HG03064 (cell line): ENCODE results near the gene DVL1.

Source experiments
- ATAC-seq: cut with Tn5 transposase; IDR thresholded peaks from one replicate; pipeline ENCODE4 v1.9.1; 2021; ENCODE audit warnings: low read depth; ENCODE audit not compliant: unreplicated experiment

Gene DVL1

DNA sequence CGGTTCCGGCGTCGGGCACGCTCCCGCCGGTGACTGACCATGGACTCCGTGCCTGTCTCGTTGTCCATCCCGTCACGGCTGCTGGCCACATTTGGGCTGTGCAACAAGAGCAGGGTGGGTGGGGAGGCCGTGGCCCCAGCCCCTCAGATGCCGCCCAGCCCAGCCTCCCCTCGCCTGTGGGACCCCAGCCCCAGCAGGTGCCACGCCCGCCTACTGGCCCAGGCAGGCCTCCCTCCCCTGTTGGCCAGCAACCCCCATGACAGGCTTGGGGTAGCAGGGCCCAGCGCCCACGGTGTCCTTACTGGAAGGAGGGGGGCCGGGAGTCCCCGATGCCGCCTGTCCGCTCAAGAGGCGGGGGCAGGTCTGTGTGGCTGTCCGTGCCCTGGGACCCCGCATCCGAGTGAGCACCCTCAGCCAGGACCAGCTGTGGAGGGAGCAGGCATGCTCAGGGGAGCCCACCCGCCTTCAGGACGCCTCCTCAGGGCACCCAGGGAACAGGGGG is 7.1 kb downstream of the DVL1 start:
- no peak for ATAC-seq

DNA sequence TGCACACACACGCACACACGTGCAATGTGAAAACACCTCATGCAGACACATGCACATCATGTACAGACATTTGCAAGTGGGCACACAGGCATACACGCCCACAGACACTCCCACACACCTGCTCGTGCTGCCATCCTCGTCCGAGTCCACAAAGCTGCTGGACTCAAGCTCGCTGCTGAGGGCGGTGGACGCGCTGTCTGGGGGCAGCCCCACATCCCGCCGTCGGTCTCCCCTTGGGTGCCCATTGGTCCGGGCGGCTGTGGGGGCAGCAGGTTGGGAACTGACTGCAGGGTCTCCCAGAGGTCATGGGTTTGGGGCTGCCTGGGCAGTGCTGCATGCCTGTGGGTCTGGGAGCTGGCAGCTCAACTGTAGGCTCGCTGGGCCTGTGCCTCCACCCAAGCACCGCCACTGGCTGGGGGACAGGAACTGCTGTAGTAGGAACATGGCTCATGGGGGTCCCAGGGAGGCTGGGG is 7.6 kb downstream of the DVL1 start:
- no peak for ATAC-seq

GRCh38 chr1:1340791-1341548 is 8.2 kb downstream of the DVL1 start:
- no peak for ATAC-seq

GRCh38 chr1:1340185-1340584 is 9.0 kb downstream of the DVL1 start:
- no peak for ATAC-seq

- no peak for ATAC-seq
Observed at GRCh38 chr1:1338278-1338677, 10.9 kb downstream of the DVL1 start.

GRCh38 chr1:1337793-1338147 is 11.4 kb downstream of the DVL1 start:
- ATAC-seq, result no peak

DNA sequence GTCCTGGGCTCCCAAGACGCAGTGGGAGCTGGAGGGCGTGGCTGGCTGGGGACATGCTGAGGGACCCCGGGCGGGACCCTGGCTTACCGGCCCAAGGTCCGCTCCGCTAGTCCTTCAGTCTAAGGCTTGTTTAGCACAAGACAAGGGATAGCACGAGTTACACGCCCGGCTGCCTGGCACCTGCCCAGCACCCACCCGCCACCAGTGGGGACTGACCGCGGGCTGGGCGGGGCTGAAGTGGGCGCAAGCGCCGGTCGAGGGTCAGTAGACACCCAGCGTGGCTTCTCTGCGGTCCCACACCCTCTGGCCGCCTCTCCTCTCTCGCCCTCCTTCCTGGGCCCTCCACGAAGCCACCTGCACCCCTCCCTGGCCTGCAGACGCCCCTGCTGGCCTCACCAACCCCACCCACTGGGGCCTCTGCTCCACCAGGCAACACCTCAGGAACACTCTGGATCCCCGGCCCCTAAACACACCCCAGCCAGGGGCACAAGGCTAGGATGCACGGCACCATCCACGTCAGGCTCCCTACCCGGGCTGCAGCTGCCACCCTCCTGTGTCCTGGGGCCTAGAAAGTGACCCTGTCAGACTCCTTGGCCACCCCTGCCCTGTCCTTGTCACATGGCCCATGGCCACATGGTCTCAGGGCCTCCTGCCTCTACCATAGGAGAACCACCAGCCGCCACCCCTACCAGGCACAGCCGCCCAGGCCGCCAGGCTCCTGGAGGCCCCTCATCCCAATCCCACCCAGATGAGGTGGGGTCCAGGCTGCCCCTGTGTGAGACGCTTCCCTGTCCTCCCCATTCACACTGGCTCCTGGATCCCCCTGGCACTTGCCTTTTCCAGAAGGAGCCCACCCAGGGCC is 12.1 kb downstream of the DVL1 start:
- no peak for ATAC-seq

- ATAC-seq, result no peak
Observed at GRCh38 chr1:1336446-1336845, 12.8 kb downstream of the DVL1 start.

DNA sequence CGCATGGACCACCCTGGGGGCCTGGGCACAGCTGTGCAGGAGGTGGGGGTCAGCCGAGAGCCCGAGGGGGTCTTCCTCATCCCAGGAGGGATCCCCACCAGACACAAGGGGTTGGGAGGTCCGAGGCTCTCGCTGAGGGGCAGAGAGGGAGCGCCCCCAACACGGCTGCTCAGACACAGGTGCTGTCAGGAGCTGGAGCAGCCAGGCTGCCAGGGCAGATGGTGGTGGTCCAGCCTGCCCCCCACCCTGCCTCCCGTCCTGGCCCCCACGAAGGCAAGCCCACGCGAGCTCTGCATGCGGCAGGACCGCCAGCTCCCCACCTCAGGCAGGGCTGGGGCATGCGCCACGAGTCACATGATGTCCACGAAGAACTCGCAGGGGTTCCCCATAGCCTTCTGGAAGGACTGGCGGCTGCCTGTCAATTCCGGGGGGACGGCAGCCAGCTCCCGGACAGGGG is 13.4 kb downstream of the DVL1 start:
- no peak for ATAC-seq

GRCh38 chr1:1335283-1335682 is 13.9 kb downstream of the DVL1 start:
- no peak for ATAC-seq

DNA sequence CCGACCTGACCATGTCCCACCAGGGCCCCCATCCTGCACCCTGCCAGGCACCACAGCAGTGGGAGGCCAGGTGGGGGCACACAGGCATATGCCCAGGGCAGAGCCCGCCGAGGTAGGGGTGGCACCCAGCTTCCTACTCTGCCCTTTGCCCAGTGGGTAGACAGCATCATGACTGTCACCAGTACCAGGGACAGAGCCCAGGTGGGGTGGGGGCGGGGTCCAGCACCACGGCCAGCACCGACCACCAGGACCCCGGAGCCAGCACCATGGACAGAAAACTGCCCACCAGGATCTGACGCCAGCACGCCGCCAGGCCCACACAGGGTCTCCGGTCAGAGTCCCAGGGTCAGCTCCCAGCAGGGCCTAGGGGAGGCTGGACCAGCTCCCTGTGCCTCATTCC is 14.4 kb downstream of the DVL1 start:
- ATAC-seq, result no peak

DNA sequence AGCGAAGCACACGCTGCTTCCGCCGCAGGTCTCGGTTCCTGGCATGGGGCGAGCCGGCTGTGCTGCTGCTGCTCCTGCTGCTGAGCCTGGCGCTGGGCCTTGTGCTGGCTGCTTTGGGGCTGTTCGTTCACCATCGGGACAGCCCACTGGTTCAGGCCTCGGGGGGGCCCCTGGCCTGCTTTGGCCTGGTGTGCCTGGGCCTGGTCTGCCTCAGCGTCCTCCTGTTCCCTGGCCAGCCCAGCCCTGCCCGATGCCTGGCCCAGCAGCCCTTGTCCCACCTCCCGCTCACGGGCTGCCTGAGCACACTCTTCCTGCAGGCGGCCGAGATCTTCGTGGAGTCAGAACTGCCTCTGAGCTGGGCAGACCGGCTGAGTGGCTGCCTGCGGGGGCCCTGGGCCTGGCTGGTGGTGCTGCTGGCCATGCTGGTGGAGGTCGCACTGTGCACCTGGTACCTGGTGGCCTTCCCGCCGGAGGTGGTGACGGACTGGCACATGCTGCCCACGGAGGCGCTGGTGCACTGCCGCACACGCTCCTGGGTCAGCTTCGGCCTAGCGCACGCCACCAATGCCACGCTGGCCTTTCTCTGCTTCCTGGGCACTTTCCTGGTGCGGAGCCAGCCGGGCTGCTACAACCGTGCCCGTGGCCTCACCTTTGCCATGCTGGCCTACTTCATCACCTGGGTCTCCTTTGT is 15.5 kb downstream of the DVL1 start:
- no peak for ATAC-seq

DNA sequence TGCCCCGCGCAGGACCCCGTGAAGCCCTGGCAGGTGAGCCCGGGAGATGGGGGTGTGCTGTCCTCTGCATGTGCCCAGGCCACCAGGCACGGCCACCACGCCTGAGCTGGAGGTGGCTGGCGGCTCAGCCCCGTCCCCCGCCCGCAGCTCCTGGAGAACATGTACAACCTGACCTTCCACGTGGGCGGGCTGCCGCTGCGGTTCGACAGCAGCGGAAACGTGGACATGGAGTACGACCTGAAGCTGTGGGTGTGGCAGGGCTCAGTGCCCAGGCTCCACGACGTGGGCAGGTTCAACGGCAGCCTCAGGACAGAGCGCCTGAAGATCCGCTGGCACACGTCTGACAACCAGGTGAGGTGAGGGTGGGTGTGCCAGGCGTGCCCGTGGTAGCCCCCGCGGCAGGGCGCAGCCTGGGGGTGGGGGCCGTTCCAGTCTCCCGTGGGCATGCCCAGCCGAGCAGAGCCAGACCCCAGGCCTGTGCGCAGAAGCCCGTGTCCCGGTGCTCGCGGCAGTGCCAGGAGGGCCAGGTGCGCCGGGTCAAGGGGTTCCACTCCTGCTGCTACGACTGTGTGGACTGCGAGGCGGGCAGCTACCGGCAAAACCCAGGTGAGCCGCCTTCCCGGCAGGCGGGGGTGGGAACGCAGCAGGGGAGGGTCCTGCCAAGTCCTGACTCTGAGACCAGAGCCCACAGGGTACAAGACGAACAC is 16.3 kb downstream of the DVL1 start:
- no peak for ATAC-seq

DNA sequence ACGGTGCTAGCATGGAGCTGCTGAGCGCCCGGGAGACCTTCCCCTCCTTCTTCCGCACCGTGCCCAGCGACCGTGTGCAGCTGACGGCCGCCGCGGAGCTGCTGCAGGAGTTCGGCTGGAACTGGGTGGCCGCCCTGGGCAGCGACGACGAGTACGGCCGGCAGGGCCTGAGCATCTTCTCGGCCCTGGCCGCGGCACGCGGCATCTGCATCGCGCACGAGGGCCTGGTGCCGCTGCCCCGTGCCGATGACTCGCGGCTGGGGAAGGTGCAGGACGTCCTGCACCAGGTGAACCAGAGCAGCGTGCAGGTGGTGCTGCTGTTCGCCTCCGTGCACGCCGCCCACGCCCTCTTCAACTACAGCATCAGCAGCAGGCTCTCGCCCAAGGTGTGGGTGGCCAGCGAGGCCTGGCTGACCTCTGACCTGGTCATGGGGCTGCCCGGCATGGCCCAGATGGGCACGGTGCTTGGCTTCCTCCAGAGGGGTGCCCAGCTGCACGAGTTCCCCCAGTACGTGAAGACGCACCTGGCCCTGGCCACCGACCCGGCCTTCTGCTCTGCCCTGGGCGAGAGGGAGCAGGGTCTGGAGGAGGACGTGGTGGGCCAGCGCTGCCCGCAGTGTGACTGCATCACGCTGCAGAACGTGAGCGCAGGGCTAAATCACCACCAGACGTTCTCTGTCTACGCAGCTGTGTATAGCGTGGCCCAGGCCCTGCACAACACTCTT is 17.0 kb downstream of the DVL1 start:
- ATAC-seq, result no peak

DNA sequence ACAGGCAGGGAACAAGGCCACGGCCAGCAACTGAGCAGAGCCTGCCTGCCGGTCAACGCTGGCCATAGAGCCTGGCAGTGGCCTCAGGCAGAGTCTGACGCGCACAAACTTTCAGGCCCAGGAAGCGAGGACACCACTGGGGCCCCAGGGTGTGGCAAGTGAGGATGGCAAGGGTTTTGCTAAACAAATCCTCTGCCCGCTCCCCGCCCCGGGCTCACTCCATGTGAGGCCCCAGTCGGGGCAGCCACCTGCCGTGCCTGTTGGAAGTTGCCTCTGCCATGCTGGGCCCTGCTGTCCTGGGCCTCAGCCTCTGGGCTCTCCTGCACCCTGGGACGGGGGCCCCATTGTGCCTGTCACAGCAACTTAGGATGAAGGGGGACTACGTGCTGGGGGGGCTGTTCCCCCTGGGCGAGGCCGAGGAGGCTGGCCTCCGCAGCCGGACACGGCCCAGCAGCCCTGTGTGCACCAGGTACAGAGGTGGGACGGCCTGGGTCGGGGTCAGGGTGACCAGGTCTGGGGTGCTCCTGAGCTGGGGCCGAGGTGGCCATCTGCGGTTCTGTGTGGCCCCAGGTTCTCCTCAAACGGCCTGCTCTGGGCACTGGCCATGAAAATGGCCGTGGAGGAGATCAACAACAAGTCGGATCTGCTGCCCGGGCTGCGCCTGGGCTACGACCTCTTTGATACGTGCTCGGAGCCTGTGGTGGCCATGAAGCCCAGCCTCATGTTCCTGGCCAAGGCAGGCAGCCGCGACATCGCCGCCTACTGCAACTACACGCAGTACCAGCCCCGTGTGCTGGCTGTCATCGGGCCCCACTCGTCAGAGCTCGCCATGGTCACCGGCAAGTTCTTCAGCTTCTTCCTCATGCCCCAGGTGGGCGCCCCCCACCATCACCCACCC is 17.9 kb downstream of the DVL1 start, which contains the start of gene TAS1R3:
Gene TAS1R3, plus strand, starts transcription at position 213 of the 898 bp plus-strand sequence. Its CDS starts 66 bp downstream, at position 279.
- ATAC-seq, result no peak

DNA sequence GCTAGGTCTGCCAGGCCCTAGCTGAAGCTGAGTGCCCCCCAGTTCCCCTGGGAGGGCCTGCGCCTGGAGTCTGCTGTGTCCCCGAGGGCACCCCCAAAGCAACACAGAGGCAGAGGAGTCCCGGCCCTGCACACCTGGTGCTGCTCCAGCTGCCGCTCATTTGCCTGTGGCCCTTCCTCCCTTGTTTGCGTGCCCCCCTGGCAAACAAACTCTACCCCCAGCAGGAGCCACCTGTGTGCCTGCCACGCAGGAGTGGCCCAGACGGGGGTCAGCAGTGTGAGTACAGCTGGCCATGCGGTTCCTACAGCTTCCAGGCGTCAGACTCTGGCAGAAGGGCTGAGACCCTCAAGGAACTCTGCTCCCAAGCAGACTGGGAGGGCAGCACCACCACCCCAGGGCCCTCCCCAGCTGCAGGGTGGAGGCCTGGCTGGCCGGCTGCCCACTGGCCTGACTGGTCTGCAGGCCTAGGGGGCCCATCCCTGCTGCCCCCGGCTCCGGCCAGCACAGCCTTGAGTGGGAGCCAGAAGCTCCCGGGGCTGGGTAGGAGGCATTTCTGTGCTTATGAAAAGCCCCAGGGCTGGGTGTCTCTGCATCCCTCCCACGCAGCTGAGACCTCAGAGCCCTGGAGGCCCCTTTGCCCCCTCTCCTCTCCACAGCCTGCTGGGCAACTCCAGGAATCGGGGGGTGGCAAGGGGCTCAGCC is 18.7 kb downstream of the DVL1 start:
- ATAC-seq, result no peak

DNA sequence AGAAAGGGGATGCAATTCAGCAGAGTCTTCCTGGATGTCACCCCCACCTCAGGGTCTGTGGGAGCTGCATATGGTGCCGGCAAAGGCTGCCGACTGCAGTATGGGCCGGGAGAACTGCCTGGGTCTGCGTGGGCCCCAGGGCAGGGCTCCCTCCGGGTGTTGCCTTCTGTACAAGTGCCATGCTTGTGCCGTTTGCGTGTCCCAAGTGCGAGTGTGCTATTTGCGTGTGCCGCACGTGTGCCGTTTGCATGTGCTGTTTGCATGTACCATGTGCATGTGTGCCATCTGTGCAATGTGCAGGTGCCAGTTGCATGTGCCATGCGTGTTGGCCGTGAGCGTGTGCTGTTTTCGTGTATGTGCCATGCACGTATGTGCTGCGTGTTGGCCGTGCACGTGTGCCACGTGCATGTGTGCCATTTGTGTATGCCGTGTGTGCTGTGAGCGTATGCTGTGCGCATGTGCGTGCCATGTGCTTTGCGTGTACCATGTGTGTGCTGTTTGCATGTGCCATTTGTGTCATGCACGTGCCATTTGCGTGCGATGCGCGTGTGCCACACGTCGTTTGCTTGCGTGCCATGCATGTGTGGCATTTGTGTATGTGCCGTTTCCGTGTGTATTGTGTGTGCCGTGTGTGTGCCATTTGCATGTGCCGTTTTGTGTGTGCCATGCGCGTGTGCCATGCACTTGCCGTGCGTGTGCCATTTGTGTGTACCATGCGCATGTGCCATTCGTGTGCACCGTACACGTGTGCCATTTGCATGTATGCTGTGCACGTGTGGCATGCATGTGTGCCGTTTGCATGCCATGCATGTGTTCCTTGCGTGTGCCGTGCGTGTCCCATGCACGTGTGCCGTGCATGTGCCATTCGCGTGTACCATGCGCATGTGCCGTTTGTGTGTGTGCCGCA is 19.7 kb downstream of the DVL1 start:
- no peak for ATAC-seq
